Measurements from ENCODE around the gene BRI3. TPM values are rescaled to one million over a fixed set of nuclear protein-coding genes. Genes with fewer than 3 reads are reported as not detected.

The BRI3 gene
- total and polyA plus RNA-seq, 2 of the 4 experiments (the other 2 are of a cell fraction): 24.7 to 68.3 TPM

DNA sequence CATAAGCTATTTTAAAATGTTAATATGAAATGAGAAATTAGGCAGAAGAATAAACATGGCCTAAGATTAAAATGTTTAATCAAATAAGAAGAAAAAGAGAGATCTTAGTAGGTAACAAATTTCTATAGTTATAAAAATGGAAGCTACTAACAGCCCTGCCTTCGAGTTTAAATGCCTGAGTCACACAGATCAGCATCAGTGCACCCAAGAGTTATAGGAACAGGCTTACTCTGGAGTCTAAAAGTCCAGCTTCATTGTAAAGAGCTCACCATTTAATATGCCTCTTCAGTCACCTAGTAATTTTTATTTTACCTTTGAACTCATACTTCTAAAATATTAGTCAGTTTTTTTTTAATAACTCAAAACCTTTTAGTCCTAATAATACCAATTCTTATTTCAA lies 52.6 kb downstream of the BRI3 start:
- H3K56ac ChIP-seq (ENCODE audit: extremely low read depth, insufficient read depth, low read length): no peak overlapping the region
- peaks cover 5% of the 10 kb centered on the region for H3K4me1 ChIP-seq (ENCODE audit: control insufficient read depth, insufficient read depth, low read length)
- ChIA-PET POLR2A (ENCODE audit: unreplicated experiment) (no interaction called here), CTCF (no interaction called here)
- no peak overlapping the region for H4K91ac ChIP-seq (ENCODE audit: insufficient read depth, low read depth, low read length)
- H4K5ac ChIP-seq (ENCODE audit: low read depth, low read length): no peak overlapping the region
- no peak overlapping the region for H2AK5ac ChIP-seq (ENCODE audit: low read depth, low read length)
- TF ChIP-seq CEBPB (IDR thresholded peaks at IDR 0.05; ENCODE audit: low read depth, low read length): no peak
- TF ChIP-seq RAD21 (IDR thresholded peaks at IDR 0.05; ENCODE audit: low read length): no peak
- TF ChIP-seq CHD1 (IDR thresholded peaks at IDR 0.05; ENCODE audit: low read depth, low read length): no peak
- no peak for TF ChIP-seq FOS (IDR thresholded peaks at IDR 0.05; ENCODE audit: low read depth, low read length)
- TF ChIP-seq POLR2A (IDR thresholded peaks at IDR 0.05; ENCODE audit: low read depth, low read length): no peak
- no peak for TF ChIP-seq RFX5 (IDR thresholded peaks at IDR 0.05; ENCODE audit: low read depth, low read length)
- TF ChIP-seq CTCF (conservative IDR thresholded peaks at IDR 0.05; ENCODE audit: low read depth, low read length): no peak
- no peak for TF ChIP-seq MAZ (IDR thresholded peaks at IDR 0.05; ENCODE audit: borderline replicate concordance, low read depth, low read length)
- no peak for TF ChIP-seq BHLHE40 (IDR thresholded peaks at IDR 0.05; ENCODE audit: low read depth, low read length)
- TF ChIP-seq, protein P1, sequence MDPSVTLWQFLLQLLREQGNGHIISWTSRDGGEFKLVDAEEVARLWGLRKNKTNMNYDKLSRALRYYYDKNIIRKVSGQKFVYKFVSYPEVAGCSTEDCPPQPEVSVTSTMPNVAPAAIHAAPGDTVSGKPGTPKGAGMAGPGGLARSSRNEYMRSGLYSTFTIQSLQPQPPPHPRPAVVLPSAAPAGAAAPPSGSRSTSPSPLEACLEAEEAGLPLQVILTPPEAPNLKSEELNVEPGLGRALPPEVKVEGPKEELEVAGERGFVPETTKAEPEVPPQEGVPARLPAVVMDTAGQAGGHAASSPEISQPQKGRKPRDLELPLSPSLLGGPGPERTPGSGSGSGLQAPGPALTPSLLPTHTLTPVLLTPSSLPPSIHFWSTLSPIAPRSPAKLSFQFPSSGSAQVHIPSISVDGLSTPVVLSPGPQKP (IDR thresholded peaks at IDR 0.05; ENCODE audit: borderline replicate concordance, low read depth, low read length): no peak
- no peak for TF ChIP-seq MXI1 (IDR thresholded peaks at IDR 0.05; ENCODE audit: borderline replicate concordance, low read depth, low read length)
- no peak for TF ChIP-seq RCOR1 (IDR thresholded peaks at IDR 0.05; ENCODE audit: insufficient replicate concordance, low read length)
- TF ChIP-seq, protein P2, sequence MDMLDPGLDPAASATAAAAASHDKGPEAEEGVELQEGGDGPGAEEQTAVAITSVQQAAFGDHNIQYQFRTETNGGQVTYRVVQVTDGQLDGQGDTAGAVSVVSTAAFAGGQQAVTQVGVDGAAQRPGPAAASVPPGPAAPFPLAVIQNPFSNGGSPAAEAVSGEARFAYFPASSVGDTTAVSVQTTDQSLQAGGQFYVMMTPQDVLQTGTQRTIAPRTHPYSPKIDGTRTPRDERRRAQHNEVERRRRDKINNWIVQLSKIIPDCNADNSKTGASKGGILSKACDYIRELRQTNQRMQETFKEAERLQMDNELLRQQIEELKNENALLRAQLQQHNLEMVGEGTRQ (IDR thresholded peaks at IDR 0.05; ENCODE audit: low read depth, low read length): no peak
- no peak for TF ChIP-seq NFE2L2 (IDR thresholded peaks at IDR 0.05; ENCODE audit: low read depth, low read length)
- no peak for TF ChIP-seq SMC3 (IDR thresholded peaks at IDR 0.05; ENCODE audit: low read depth, low read length)
- TF ChIP-seq MAFK (IDR thresholded peaks at IDR 0.05; ENCODE audit: low read depth, low read length): no peak
- no peak overlapping the region for H3K18ac ChIP-seq (ENCODE audit: low read depth, low read length)
- H3K9ac ChIP-seq (ENCODE audit: low read depth, low read length): no peak overlapping the region
- peaks cover 0 to 7% of the 10 kb centered on the region in 2 experiments for H3K79me1 ChIP-seq (ENCODE audit: low read depth in 1 of 2, low read length in 2 of 2)
- no TSS peak for BruUV-seq (replicated peaks)
- no peak overlapping the region for H2AK9ac ChIP-seq (replicated peaks; ENCODE audit: low read depth, low read length, poor library complexity)
- in situ Hi-C loops (cut with MboI; ENCODE audit: low sequenced_read_pairs): no loop called here
- ATAC-seq (ENCODE audit: low read depth) (peak; percentile 38; the same call in 1 of the 2 replicates), DNase-seq (no peak)
- H3K4ac ChIP-seq (ENCODE audit: low read depth, low read length): no peak overlapping the region
- H3K9me1 ChIP-seq (ENCODE audit: insufficient read depth, low read length): no peaks in the 10 kb centered on the region
- H3K14ac ChIP-seq (replicated peaks; ENCODE audit: low read depth, low read length): no peak overlapping the region
- H2AFZ ChIP-seq (replicated peaks; ENCODE audit: low read length, poor library complexity): no peak overlapping the region
- no peak overlapping the region for H4K8ac ChIP-seq (ENCODE audit: low read depth in 2 of 2, low read length in 2 of 2)
- dilution Hi-C loops (cut with HindIII; ENCODE audit: low sequenced_read_pairs, unreplicated experiment): no loop called here
- H3K9me3 ChIP-seq (ENCODE audit: control insufficient read depth, insufficient read depth, low read length): peaks cover 4% of the 10 kb centered on the region; the same call in 1 of the 2 replicates
- H2BK20ac ChIP-seq (ENCODE audit: low read depth, low read length): no peak overlapping the region
- H3K23ac ChIP-seq (ENCODE audit: low read depth, low read length): no peak overlapping the region
- intact Hi-C loops (cut with micrococcal nuclease): no loop called here
- H3K27me3 ChIP-seq (ENCODE audit: control insufficient read depth, insufficient read depth, low read length): no peaks in the 10 kb centered on the region
- H3K4me3 ChIP-seq (ENCODE audit: insufficient read depth, low read depth, low read length): no peak overlapping the region
- no peak overlapping the region for H2BK120ac ChIP-seq (ENCODE audit: low read depth, low read length)
- no CpG with 5 or more reads among the region's 1 CpG for WGBS, 2 experiments (ENCODE audit: extremely low coverage in 2 of 2, insufficient read length in 1 of 2)
- no peak overlapping the region for H3K27ac ChIP-seq (ENCODE audit: insufficient read depth, low read length)
- H3K36me3 ChIP-seq (ENCODE audit: control insufficient read depth, insufficient read depth, low read length): no peaks in the 10 kb centered on the region
- H2BK15ac ChIP-seq (ENCODE audit: low read depth, low read length): no peak overlapping the region
- H3K4me2 ChIP-seq (ENCODE audit: low read depth, low read length): no peak overlapping the region
- H4K20me1 ChIP-seq (ENCODE audit: insufficient read depth, low read length): no peaks in the 10 kb centered on the region
- H2BK5ac ChIP-seq (ENCODE audit: low read depth, low read length, poor library complexity, severe bottlenecking): no peak overlapping the region

All from IMR-90 (cell line).